Testis (tissue), 2 donors: Measurements from ENCODE around the gene PGRMC1.

Experiments
- CTCF ChIP-seq, 3 experiments: fragments of 450-650 bp in 2 of 3; fragments of 200-600 bp in 1 of 3; sonication (generic) in 1 of 3; IDR thresholded peaks; one replicate each; pipeline ENCODE4 v1.5.1; 2016 to 2019; ENCODE audit warnings: antibody characterized with exemption in 3 of 3, mild to moderate bottlenecking in 2 of 3, moderate library complexity in 1 of 3
- POLR2A ChIP-seq: fragments of 450-650 bp; IDR thresholded peaks from one replicate; pipeline ENCODE4 v1.6.1; 2017; ENCODE audit warnings: antibody characterized with exemption, mild to moderate bottlenecking, moderate library complexity

GRCh38 chrX:119230850-119231249 lies 5.2 kb upstream of the PGRMC1 start:
- TF ChIP-seq POLR2A (no peak), CTCF (IDR thresholded peaks at IDR 0.05) (no peak)
